HUES48 (cell line): Measurements from ENCODE around the gene CACNA1C.

Source experiments
- H3K27ac ChIP-seq: one replicate; pipeline ENCODE4 v1.7.0; 2013; ENCODE audit warnings: low read depth, low read length, inconsistent platforms
- H3K27me3 ChIP-seq: 2 replicates; pipeline ENCODE4 v1.6.1; 2013; ENCODE audit warnings: mild to moderate bottlenecking, low read length; ENCODE audit not compliant: control insufficient read depth, insufficient read depth
- H3K36me3 ChIP-seq: 2 replicates; pipeline ENCODE4 v1.6.1; 2013; ENCODE audit warnings: low read length; ENCODE audit not compliant: control insufficient read depth, insufficient read depth
- H3K4me1 ChIP-seq: 2 replicates; pipeline ENCODE4 v1.6.1; 2013; ENCODE audit warnings: mild to moderate bottlenecking, low read length; ENCODE audit not compliant: control insufficient read depth, insufficient read depth
- H3K4me3 ChIP-seq: 2 replicates; pipeline ENCODE4 v1.5.1; 2013; ENCODE audit warnings: mild to moderate bottlenecking, low read depth, low read length
- H3K9ac ChIP-seq: 2 replicates; pipeline ENCODE4 v1.6.1; 2013; ENCODE audit warnings: mild to moderate bottlenecking, low read depth, low read length, moderate library complexity
- H3K9me3 ChIP-seq: 2 replicates; pipeline ENCODE4 v1.6.1; 2013; ENCODE audit warnings: low read length; ENCODE audit not compliant: control insufficient read depth, insufficient read depth

The CACNA1C gene

GRCh38 chr12:2273288-2273687, 220.5 kb downstream of the CACNA1C start:
- no peaks in the 10 kb centered on the region for H3K36me3 ChIP-seq
- H3K27me3 ChIP-seq, result no peaks in the 10 kb centered on the region
- H3K27ac ChIP-seq, result no peak overlapping the region
- no peaks in the 10 kb centered on the region for H3K4me1 ChIP-seq
- no peak overlapping the region for H3K9ac ChIP-seq
- H3K4me3 ChIP-seq, result no peak overlapping the region
- no peaks in the 10 kb centered on the region for H3K9me3 ChIP-seq

- Histone ChIP-seq H3K9me3 (no peaks in the 10 kb centered on the region), H3K36me3 (no peaks in the 10 kb centered on the region), H3K27ac (no peak overlapping the region), H3K4me3 (no peak overlapping the region), H3K9ac (no peak overlapping the region), H3K27me3 (no peaks in the 10 kb centered on the region), H3K4me1 (no peaks in the 10 kb centered on the region)
Measured at GRCh38 chr12:2273751-2274150, 221.0 kb downstream of the CACNA1C start.

- Histone ChIP-seq H3K4me3 (no peak overlapping the region), H3K9ac (no peak overlapping the region), H3K4me1 (no peaks in the 10 kb centered on the region), H3K27me3 (no peaks in the 10 kb centered on the region), H3K9me3 (no peaks in the 10 kb centered on the region), H3K27ac (no peak overlapping the region), H3K36me3 (no peaks in the 10 kb centered on the region)
Measured at GRCh38 chr12:2274733-2275132, 221.9 kb downstream of the CACNA1C start.

- H3K4me3 ChIP-seq, result no peak overlapping the region
- no peaks in the 10 kb centered on the region for H3K36me3 ChIP-seq
- H3K9ac ChIP-seq, result no peak overlapping the region
- no peaks in the 10 kb centered on the region for H3K4me1 ChIP-seq
- no peaks in the 10 kb centered on the region for H3K9me3 ChIP-seq
- no peaks in the 10 kb centered on the region for H3K27me3 ChIP-seq
- H3K27ac ChIP-seq, result no peak overlapping the region
Measured at GRCh38 chr12:2276288-2277033, 223.7 kb downstream of the CACNA1C start.

- H3K4me1 ChIP-seq, result peaks cover 3% of the 10 kb centered on the region; the same call in 1 of the 2 replicates
- no peaks in the 10 kb centered on the region for H3K27me3 ChIP-seq
- no peak overlapping the region for H3K9ac ChIP-seq
- H3K27ac ChIP-seq, result no peak overlapping the region
- H3K36me3 ChIP-seq, result no peaks in the 10 kb centered on the region
- H3K9me3 ChIP-seq, result no peaks in the 10 kb centered on the region
- no peak overlapping the region for H3K4me3 ChIP-seq
Measured at GRCh38 chr12:2277492-2278155, 224.8 kb downstream of the CACNA1C start.

- Histone ChIP-seq H3K4me1 (peaks cover 14% of the 10 kb centered on the region), H3K4me3 (no peak overlapping the region), H3K27me3 (no peaks in the 10 kb centered on the region)
Measured at GRCh38 chr12:2281446-2281845, 228.7 kb downstream of the CACNA1C start.

GRCh38 chr12:2282318-2282717, 229.5 kb downstream of the CACNA1C start:
- Histone ChIP-seq H3K9me3 (no peaks in the 10 kb centered on the region), H3K27ac (no peak overlapping the region), H3K4me1 (peaks cover 14% of the 10 kb centered on the region), H3K4me3 (no peak overlapping the region), H3K36me3 (no peaks in the 10 kb centered on the region), H3K27me3 (no peaks in the 10 kb centered on the region), H3K9ac (no peak overlapping the region)

More at GRCh38 chr12:2281446-2281845, 228.7 kb downstream of the CACNA1C start:
- Histone ChIP-seq H3K9me3 (no peaks in the 10 kb centered on the region), H3K9ac (no peak overlapping the region), H3K36me3 (no peaks in the 10 kb centered on the region), H3K27ac (no peak overlapping the region)

GRCh38 chr12:2283480-2283879, 230.7 kb downstream of the CACNA1C start:
- Histone ChIP-seq H3K9me3 (no peaks in the 10 kb centered on the region), H3K27ac (no peak overlapping the region), H3K27me3 (no peaks in the 10 kb centered on the region), H3K9ac (no peak overlapping the region), H3K36me3 (no peaks in the 10 kb centered on the region), H3K4me1 (peaks cover 14% of the 10 kb centered on the region), H3K4me3 (no peak overlapping the region)

- Histone ChIP-seq H3K4me3 (no peak overlapping the region), H3K27me3 (no peaks in the 10 kb centered on the region), H3K27ac (no peak overlapping the region), H3K9ac (no peak overlapping the region), H3K36me3 (no peaks in the 10 kb centered on the region), H3K9me3 (no peaks in the 10 kb centered on the region), H3K4me1 (peaks cover 17% of the 10 kb centered on the region)
Measured at GRCh38 chr12:2283916-2284315, 231.1 kb downstream of the CACNA1C start.

GRCh38 chr12:2284321-2284813, 231.6 kb downstream of the CACNA1C start:
- no peak overlapping the region for H3K4me3 ChIP-seq
- H3K4me1 ChIP-seq, result peaks cover 21% of the 10 kb centered on the region
- H3K9me3 ChIP-seq, result no peaks in the 10 kb centered on the region
- H3K9ac ChIP-seq, result no peak overlapping the region
- no peaks in the 10 kb centered on the region for H3K27me3 ChIP-seq
- no peak overlapping the region for H3K27ac ChIP-seq
- no peaks in the 10 kb centered on the region for H3K36me3 ChIP-seq

- H3K9ac ChIP-seq, result no peak overlapping the region
Measured at GRCh38 chr12:2284857-2285256, 232.1 kb downstream of the CACNA1C start.

More at GRCh38 chr12:2284857-2285256, 232.1 kb downstream of the CACNA1C start:
- H3K27me3 ChIP-seq, result no peaks in the 10 kb centered on the region
- H3K9me3 ChIP-seq, result no peaks in the 10 kb centered on the region
- no peak overlapping the region for H3K27ac ChIP-seq
- no peak overlapping the region for H3K4me3 ChIP-seq
- H3K36me3 ChIP-seq, result no peaks in the 10 kb centered on the region
- peaks cover 21% of the 10 kb centered on the region for H3K4me1 ChIP-seq
